Pons (tissue), 1 donor: ENCODE results near the gene KRTAP10-11.
"Not testable (repeated sequence)": the region's sequence is repeated elsewhere in the genome, so short reads cannot be mapped to it uniquely, and the experiment has no call there.

Source experiments
- DNase-seq: peaks from one replicate; pipeline ENCODE4 v3.0.0-alpha.2; 2016; ENCODE audit warnings: low spot score

The KRTAP10-11 gene

DNA sequence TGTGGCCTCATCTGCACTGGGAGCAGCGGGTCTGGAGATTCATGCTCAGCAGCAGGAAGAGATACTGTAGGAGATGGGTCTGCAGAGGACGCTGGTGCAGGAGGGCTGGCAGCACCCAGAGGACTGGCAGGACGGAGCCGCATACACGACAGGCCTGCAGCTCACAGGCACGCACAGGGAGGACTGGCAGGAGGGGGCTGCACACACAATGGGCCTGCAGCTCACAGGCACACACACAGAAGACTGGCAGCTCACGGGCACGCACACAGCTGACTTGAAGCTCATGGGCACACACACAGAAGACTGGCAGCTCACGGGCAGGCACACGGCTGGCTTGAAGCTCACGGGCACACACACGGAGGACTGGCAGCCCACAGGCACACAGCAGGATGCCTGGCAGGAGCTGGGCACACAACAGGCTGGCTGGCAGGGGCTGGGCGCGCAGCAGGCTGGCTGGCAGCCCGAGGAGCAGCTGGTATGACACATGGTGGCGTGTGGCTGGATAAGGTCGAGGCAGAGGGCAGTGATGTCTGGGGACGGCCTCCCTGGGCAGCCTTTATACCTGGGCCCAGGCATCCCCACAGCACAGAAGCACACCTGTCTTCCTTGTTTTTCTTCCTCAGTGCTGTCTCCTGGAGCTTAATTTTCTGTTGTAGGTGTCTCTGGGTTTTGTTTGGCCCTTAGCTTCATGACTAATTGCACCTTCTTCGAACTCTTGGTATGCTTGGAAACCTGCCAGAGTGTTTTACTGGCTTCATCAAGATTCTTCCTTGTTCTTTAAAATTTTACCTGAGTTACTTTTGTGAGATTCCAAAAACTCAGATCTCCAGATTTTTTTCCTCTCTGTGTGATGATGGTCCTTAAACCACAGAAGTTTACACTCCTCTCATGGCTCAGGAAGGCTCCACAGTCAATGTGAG is 20.4 kb downstream of the KRTAP10-11 start, which contains the start of gene KRTAP12-2:
TSS of gene KRTAP12-2 (minus strand) at position 527 of the 920 bp plus-strand sequence. CDS start at position 486, 41 bp downstream.
- no peak for DNase-seq

DNA sequence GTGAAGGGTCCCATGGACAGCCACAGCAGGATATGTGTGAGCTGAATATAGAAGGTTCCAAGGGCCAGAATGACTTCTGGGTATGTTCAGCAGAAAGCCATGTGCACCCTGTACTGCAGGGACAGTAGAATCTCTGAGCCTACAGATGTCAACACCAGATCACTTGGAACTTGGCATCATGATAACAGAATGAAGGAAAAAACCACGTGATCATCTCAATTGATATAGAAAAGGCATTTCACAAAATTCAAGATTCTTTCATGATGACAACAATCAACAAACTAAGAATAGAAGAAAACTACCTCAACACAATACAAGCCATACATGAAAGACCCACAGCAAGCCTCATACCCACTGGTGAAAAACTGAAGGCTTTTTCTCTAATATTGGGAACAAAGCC is 21.4 kb downstream of the KRTAP10-11 start:
- no peak for DNase-seq

DNA sequence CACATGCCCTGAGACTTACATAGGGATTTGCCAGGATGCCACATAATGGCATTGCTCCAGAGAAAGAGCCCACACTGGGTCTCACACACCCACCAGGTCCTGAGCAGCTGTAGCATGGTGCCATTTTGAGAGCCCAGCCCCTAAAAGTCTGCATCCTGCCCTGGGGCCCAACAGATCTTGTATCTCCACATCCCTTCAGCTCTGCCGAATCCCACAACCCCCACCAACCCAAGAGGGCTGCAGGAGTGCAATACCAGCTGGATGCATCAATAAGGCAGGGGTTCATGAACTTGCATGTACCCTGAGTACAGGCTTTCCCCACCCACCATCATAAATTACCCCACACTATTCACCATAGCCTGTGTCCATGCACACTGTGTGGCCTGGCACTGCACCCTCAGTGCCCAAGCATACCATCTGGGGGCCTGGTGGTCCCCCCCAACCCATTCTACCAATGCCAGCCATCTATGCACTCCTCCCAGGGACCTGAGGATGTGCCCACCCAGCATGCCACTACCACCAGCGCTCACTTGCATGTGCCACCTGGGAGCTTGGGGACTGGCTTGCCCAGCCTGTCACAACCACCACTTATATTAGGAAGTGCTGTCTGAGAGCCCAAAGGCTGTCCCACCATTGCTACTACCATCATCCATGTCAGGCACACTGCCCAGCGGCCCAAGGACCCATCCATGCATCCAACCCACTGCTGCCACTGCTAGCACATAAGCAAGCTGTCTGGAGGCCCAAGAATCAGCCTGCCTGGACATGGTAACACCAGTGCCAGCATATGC is 24.6 kb downstream of the KRTAP10-11 start:
- DNase-seq = no peak

DNA sequence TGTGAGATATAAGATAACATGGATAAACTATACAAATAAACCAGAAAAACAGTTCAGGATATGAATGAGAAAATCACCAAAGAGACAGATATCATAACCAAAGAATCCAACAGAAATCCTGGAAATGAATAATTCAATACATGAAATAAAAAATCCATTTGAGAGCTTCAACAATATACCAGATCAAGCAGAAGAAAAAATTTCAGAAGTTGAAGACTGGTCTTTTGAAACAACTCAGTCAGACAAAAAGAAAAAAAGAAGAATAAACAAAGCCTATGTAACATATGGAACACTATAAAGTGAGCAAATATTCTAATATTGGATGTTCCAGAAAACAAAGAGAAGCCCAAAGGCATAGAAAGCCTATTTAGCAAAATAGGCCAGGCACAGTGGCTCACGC is 25.7 kb downstream of the KRTAP10-11 start:
- no peak for DNase-seq

DNA sequence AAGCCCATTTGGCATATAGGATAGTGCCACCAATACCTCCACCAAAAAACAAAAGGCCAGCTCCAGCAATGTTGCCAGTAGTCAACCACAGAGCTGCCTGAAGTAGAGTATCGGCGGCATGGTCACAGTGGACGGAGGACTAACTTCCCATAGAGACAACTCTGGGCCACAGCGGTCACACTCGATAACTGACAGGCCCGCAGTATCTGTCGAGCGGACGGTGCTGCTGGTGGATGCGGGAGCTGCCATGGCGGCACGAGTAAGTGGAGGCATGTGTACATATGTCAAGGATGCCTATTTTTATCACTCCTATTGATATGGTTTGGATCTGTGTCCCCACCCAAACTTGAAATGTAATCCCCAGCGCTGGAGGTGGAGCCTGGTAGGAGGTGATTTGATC is 31.7 kb downstream of the KRTAP10-11 start:
- DNase-seq = no peak

DNA sequence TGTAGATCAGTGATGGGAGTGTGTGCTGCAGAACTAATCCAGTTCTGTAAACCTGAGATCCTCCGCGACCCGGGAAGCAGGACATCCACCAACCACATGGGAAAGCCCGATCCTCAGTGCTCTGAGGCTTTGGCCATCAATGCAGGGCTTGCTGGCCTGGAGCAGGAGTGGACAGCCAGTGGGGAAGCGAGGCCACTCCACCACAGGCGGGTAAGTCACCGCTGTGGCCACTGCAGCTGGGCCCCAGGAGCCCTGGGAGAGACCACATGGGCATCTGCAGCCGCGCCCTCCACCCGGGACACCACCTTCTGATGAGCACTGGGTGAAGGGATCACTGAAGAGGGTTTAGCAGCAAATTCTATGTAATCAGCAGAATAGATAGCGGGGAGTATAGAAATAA is 34.9 kb downstream of the KRTAP10-11 start:
- DNase-seq = no peak

DNA sequence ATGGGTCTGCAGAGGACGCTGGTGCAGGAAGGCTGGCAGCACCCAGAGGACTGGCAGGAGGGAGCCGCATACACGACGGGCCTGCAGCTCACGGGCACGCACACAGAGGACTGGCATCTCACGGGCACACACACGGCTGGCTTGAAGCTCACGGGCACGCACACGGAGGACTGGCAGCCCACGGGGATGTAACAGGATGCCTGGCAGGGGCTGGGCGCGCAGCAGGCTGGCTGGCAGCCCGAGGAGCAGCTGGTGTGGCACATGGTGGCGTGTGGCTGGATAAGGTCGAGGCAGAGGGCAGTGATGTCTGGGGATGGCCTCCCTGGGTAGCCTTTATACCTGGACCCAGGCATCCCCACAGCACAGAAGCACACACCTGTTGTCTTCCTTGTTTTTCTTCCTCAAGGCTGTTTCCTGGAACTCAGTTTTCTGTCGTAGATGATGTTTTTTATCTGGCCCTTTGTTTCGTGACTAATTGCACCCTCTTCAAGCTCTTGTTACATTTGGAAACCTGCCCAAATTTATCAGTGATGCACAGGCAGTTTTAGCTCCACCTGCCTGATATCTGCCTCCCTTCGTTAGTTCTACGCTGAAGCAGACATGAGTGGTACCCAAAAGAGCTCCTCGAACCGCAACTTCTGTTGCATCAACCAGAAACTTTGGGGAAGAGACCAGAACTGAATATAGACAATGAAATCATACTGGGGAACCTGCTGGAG is 35.8 kb downstream of the KRTAP10-11 start, which contains the start of gene KRTAP12-1:
TSS of gene KRTAP12-1 (minus strand) at position 303 of the 719 bp plus-strand sequence. CDS start at position 263, 40 bp downstream.
- no peak for DNase-seq

DNA sequence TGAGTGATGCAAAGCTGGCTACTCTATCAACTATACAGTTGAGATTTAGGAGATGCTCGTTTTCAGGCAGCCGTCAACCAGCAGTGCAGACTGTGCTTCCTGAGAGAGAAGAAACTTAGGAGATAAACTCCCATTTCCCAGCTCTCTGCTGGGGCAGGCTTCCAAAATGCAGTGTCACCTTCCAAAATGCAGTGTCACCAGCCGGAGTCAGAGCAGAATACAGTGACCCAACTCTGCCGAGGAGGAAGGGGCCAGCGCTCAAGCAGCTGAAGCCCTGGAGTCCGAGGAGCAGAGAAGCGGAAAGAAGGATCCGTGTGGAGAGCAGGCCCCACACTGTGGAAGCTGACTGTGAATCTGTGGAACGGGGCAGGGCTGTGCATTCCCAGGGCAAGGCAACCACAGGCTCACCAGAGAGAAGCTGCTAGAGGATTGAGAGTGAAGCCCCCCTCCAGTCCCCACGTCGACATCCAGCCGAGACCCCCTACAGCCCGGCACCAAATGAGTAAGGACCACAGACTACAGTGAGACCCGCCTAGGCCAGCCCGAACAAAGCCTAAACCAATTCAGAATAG is 36.5 kb downstream of the KRTAP10-11 start:
- DNase-seq = no peak

DNA sequence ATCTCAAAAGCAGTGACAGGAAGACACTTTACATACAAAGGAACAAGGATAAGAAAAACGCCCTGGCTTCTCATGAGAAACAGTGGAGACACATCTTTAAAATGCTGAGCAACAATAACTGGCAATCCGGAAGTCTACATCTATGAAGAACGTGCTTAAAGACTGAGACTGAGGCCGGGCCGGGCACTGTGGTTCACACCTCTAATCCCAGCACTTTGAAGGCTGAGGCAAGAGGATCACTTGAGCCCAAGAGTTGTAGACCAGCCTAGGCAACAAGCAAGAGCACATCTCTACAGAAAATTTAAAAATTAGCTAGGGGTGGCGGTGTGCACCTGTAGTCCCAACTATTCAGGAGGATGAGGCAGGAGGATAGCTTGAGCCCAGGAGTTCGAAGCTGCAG is 37.9 kb downstream of the KRTAP10-11 start:
- no peak for DNase-seq

DNA sequence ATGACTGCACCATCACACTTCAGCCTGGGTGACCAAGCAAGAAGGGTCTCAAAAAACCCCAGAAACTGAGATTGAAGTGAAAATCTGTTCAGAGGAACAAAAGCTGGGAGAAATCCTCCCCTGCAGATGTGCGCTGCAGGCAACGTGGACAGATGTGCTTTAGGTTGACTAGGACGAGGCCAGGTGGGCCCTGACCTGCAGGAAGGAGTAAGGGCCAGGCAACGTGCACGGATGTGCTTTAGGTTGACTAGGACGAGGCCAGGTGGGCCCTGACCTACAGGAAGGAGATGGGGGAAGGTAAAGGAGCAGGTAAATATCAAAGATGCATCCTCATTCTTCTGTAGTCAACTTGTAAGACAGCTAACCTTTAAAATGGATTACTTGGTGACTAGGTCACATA is 38.3 kb downstream of the KRTAP10-11 start:
- no peak for DNase-seq

DNA sequence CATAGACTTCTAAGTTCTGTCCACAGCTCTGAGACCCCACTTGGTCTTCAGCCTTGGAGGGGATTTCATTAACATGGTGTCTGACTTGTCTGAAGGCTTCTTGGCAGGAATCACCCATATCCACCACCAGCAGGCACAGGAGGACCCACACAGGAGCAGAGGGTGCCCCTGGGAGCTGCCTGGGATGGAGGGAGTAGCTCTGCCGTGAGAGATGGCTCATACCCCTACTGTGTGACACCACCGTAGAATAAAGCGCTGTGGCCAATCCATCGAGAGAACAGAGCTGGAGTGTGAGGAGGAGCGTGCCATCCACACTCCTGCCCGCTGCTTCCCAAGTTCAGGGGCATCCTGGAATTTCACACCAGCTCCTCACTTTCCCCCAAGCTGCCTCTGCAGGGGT is 38.8 kb downstream of the KRTAP10-11 start:
- not testable (repeated sequence) for DNase-seq

DNA sequence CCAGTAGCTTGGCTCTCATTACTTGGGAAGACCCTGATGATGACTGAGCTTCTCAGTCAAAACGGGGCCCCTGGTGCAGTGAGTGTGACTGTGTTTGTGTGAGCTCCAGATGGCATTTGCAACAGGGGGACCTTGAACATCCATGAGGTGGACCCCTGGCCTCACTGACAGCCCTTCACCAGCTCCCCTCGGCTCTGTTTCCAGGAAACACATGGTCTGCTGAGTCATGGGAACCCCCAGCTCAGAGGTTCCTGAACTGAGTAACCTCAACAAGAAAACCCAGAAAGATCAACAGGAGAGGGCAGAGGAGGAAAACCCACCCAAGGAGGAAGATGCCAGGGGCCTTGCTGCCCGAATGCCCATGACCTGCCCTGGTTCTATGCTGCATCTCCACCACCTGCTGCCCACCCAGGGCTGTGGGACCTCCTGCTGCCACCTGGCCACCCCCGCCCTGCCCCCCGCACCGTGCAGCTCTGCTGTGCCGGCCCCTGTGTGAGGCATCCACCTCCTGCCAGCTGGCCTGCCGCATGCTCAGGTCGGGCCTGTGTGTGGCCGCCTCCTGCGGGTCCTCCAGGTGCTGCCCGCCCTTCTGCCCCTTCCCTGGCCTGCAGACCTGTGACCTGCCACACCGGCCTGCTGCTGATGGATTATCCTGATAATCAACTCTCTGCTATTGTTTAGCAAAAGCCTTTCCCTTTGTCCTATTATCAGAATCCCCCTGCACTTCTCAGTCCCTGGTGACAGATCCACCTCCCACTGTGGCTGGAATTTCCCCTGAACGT is 40.0 kb downstream of the KRTAP10-11 start:
- no peak for DNase-seq

DNA sequence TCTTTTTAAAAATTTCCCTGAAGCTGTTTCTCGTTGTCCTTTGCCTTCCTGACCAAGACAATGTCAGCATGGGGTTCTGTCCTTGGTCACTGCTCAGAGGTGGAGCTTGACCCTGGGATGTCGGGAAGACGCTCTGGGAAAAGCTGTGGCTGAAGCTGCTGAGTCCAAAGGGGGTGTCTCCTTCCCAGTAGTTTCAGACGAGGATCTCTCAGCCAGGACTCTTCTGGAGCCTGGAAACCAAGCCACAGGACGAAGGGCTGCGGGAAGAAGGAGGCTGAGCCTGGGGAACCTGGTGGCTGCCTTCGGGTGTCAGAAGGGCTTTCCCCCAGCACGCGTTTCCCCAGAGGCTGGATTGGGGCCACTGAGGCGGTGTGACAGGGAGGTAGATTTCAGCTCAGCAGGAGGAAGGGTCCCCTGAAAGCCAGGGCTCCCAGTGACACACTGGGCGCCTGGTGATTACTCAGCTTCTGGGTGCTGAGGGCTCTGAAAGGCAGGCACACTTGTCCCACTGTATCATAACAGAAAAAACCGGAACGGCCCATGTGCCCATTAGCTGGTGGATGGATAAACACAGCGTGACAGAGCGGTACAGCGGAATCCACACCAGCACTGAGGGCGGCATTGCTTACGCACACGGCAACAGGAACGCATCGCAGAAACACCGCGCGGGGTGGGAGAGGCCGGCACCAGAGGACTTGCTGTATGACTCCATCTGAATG is 40.8 kb downstream of the KRTAP10-11 start:
- no peak for DNase-seq

DNA sequence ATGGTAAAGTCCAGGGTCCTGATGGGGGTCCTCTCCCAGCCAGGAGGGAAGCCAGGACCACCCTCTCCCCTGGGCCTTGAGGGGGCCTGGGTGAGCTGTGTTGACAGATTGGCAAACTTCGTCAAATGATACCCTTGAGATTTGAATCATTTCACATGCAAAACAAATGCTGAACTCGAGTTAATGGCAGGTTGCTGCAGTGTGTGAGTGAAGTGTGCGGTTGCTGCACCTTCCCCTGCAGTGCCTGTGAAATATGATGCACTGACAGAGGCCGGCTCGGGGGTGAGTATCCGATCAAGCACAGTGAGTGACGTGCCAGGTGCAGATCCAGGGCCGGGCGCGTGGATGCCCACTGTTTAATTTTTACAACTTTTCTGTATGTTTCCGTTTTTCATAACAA is 41.5 kb downstream of the KRTAP10-11 start:
- DNase-seq = no peak

DNA sequence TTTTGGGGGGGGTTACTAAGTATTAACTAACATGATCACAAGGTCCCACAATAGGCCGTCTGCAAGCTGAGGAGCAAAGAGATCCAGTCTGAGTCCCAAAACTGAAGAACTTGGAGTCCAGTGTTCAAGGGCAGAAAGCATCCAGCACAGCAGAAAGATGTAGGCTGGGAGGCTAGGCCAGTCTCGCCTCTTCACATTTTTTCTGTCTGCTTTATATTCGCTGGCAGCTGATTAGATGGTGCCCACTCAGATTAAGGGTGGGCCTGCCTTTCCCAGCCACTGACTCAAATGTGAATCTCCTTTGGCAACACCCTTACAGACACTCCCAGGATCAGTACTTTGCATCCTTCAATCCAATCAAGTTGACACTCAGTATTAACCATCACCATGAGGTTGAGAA is 43.5 kb downstream of the KRTAP10-11 start:
- DNase-seq = not testable (repeated sequence)

DNA sequence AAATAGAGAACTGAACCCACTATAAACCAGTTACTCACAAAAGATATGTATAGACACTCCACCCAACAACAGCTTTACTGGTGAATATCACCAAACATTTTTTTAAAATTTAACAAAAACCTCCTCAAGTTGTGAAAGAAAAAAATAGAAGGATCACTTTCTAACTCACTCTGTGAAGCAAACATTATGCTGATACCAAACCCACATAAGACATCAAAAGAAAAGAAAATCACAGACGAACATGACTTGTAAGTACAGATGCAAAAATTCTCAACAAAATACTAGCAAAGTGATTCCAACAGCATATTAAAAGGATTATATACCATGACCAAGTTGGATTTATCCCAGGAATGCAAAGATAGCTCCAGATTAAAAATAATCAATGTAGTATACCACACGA is 45.5 kb downstream of the KRTAP10-11 start:
- no peak for DNase-seq

DNA sequence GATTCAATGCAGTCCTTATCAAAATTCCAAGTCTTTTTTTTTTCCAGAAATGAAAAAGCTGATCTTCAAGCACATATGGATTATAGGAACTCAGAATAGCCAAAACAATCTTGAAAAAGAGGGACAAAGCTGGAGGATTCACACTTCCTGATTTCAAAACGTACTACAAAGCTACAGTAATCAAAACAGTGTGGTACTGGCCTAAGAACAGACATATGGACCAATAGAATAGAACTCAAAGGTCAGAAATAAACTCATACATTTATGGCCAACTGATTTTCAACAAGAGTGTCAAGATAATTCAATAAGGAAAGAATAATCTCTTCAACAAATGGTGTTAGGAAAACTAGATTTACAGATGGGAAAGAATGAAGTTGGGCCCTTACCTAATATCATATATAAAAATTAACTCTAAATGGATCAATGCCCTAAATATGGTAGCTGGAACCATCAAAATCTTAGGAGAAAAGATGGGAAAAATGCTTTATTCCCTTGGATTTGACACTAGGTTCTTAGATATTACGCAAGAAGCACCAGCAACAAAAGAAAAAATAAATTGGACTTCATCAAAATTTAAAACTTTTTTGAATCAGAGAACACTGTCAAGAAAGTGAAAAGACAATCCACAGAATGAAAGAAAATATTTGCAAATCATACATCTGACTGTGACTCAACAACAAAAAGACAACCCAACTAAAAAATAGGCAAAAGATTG is 46.7 kb downstream of the KRTAP10-11 start:
- DNase-seq = no peak

DNA sequence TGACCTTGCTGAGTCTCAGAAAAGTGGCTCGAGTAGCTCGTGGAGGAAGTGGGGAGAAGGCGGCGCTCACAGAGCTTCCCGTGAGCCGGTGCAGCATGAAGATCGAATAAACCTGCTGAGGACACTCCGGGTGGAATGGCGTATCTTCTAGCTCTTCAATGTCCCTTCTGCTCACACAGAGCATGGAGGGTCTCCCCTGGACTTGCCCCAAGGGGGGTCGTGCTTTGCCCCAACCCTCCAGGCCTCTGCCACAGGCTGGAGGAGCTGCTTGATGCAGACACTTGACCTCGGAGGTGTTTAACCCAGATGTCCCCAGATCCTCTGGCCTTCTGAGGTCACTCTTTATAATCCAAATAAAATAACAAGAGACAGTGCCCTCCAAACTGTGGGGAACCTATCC is 48.6 kb downstream of the KRTAP10-11 start:
- no peak for DNase-seq

DNA sequence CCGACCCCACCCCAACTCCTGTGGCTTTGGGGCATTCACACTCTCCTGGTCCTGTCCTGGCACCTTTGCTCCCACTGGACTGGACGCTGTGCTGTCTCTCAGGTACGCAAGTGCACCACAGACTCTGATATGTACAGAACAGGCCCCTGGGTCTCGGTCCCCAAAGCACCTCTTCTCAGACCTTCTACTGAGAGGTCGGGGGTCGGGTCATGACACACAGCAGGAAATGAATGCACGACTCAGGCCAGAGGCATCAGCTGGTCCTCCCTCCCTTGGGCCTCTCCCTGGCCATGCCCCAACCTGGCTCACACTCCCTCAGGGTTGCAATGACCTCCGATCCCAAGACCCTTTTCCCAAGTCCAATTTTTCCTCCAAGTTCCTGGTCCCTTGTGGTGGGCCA is 49.0 kb downstream of the KRTAP10-11 start:
- no peak for DNase-seq

DNA sequence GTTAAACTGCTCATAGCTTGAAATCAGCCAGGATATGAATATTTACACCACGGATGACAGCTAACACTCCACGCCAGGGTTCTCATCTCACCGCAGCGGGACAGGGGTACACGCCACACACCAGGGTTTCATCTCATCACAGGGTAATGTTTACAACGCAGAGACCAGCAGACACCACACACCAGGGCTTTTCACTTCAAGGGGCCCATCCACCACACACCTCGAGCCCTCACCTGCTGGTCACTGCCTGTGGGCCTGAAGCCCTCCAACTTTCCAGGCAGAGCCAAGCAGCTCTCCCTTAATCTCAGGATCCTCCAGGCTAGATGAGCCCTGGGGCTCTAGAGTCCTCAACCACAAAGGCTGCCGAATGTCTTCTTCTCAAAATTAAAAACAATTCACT is 49.4 kb downstream of the KRTAP10-11 start:
- DNase-seq = no peak
